T-helper 1 cell treated with Interleukin-12 subunit alpha and Interleukin-12 subunit beta and Interleukin-4 antibody, amounts not matched to agents 30 ng/mL and 1 ng/mL, for 36 hours (primary cell): ENCODE data around the gene ERICH4. TPM values are rescaled to one million over a fixed set of nuclear protein-coding genes. Genes with fewer than 3 reads are reported as not detected.
"Not testable (repeated sequence)": the region's sequence is repeated elsewhere in the genome, so short reads cannot be mapped to it uniquely, and the experiment has no call there.

Experiments used
- intact Hi-C: fragments of 100-400 bp; cut with micrococcal nuclease; formaldehyde crosslinking; loops from one replicate; pipeline ENCODE4 v1.15.1; 2024
- total RNA-seq: library from RNA; stranded (reverse); gene quantifications from 2 replicates; pipeline ENCODE4 v1.2.3, GENCODE V29; 2022

Gene ERICH4
- total RNA-seq, 1 donor from 2014 or later: not detected

DNA sequence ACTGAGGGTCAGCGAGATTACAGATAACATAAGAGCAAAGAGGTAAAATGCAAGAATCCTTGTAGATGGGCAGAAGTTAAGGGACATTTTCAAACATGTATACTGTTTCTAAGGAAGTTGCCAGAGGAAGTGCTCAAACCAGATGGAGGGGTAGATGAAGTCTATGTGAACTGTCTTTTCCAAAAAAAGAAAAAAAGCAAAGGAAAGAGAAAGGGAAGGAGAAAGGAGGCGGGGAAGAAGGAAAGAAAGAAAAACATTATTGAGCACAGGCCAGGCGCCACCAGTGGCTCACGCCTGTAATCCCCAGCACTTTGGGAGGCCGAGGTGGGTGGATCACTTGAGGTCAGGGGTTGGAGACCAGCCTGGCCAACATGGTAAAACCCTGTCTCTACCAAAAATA lies 8.5 kb upstream of the ERICH4 start:
- intact Hi-C loops: no loop called here

DNA sequence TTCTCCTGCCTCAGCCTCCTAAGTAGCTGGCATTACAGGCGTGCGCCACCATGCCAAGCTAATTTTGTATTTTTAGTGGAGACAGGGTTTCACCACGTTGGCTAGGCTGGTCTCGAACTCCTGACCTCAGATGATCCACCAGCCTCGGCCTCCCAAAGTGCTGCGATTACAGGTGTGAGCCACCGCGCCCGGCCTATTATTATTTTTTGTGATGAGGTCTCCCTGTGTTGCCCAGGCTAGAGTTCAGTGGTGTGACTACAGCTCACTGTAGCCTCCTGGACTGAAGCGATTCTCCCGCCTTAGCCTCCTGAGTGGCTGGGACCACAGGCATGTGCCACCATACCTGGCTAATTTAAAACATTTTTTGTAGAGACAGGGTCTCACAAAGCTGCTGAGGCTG lies 7.6 kb upstream of the ERICH4 start:
- intact Hi-C loops: not testable (repeated sequence)

DNA sequence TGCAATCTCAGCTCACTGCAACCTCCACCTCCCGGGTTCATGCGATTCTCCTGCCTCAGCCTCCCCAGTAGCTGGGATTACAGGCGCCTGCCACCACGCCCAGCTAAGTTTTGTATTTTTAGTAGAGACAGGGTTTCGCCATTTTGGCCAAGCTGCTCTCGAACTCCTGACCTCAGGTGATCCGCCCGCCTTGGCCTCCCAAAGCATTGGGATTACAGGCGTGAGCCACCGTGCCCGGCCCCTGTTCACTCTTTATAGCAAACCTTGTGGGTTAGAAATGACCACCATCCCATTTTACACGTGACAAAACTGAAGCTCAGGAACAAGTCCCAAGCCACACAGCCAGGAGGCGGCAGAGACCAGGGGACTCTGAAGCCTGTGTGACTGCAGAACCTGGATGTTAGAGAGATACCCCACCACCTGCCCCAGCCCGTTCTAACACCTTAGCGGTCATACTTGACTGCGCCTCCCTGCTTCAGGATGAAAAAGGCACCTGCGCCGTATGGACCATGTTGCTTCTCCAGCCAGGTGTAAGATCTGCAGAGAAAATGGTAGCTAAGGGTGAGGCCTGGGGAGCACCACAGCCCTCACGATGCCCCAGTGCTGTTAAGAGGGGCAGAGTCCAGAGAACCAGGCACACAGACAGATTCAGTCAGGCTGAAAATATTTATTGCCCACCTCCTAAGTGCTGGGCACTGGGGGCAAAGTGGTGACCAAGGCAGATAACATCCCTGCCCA lies 6.9 kb upstream of the ERICH4 start:
- intact Hi-C loops: no loop called here

DNA sequence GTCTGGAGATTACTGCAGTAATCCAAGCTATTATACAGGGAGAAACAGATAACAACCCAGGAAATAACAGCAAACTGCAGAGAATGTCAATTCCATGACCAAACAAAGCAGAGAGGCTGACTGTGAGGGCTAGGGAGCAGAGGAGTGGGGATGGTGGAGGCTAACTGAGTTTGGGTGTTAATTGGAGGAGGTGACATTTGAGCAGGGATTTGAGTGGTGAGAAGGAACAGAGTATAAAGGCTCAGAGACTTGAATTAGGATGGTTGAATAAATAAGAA lies 6.3 kb upstream of the ERICH4 start:
- intact Hi-C loops: no loop called here

DNA sequence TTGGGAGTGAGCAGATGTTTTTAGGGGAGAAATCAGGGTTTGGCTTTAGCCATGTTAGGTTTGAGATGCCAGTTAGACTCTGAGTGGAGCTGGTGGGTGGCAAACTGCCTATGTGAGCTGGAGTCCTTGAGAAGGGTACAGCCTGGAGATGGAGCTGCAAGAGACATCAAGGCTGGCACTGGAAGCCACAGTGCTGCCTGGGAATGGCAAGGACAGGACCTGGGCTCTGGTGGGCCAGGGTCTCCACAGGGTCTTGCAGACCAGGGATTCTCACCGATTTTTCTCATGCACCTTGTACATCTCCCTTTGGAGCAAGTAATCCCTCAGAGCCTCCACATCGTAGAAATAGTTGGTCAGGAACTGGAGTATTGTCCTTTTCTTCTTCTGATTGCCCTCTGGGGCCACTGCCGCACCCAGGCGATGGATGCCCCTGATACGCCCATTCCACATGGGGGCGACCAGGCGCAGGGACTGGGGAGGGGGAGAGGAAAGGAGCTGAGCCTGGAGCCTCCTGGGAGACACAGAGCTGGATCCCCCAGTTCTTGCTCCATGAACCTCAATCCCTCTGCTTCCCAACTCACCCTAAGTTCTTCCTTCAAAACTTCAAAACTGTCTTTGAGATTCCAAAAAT lies 4.9 kb upstream of the ERICH4 start:
- intact Hi-C loops: no loop called here

DNA sequence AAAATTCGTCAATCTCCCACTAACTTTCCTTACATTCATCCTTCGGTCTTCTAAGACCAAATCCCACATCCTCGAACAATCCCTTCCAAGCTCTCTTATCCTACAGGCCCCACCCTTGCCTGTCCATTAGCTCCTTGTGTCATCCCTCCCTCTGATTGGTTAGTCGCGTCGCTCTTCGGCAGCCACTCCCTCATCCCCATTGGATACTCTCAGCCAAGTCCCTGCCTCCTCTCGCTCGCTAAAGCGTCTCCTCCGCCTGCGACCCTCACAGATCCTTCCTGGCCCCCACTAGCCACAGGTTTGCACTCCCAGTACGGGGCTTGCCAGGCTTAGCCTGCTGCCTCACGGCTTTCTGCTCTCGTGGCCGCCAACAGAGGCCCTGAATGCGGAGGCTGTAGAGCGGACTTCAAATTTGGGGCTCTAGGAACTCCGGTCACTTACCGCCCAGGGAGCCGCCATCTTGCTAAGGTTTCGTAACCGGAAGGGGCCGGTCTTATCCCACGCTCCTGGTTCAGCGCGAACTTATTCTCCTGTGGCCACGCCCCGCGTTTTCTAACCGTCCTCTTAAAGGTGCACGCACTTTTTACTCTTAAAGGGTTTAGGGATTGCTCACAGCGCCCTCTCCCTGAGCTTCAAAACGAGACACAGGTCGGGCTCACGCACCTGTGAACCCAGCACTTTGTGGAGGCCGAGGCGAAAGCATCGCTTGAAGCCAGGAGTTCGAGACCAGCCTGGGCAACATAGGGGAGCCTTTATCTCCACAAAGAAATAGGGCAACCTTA lies 3.3 kb upstream of the ERICH4 start, which contains the start of gene DMAC2:
TSS of gene DMAC2 (minus strand) at position 472 of the 782 bp plus-strand sequence. CDS start at position 459, 13 bp downstream.
- intact Hi-C loops: loop anchor here (1.0 to 2.0 kb wide), 10 partner anchors 11 to 235 kb away; partner anchors contain the start of genes B9D2, BCKDHA, CEACAM21 and EXOSC5

DNA sequence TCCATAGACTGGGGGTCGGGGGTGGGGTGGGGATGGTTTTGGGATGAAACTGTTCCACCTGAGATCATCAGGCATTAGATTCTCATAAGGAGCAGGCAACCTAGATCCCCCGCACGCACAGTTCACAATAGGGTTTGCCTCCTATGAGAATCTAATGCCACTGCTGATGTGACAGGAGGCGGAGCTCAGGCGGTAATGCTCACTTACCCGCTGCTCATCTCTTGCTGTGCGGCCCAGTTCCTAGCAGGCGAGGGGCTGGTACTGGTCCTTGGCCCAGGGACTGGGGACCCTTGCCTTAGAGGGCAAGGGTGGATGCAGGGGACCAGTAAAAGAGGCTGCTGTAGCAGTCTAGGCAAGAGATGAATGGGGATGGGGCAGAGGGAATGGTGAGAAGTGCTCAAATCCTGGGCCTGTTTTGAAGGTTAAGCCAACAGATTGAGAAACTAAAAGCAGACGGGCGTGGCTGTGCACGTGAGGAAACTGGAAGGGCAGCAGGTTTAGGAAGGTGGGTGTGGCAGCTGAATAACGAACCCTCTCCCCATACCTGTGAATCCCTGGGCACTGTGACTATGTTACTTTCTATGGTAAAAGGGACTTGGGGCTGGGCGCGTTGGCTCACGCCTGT lies 1.5 kb upstream of the ERICH4 start:
- intact Hi-C loops: loop anchor here (2.0 kb wide), 1 partner anchor 153 kb away; no protein-coding TSS in a partner anchor

DNA sequence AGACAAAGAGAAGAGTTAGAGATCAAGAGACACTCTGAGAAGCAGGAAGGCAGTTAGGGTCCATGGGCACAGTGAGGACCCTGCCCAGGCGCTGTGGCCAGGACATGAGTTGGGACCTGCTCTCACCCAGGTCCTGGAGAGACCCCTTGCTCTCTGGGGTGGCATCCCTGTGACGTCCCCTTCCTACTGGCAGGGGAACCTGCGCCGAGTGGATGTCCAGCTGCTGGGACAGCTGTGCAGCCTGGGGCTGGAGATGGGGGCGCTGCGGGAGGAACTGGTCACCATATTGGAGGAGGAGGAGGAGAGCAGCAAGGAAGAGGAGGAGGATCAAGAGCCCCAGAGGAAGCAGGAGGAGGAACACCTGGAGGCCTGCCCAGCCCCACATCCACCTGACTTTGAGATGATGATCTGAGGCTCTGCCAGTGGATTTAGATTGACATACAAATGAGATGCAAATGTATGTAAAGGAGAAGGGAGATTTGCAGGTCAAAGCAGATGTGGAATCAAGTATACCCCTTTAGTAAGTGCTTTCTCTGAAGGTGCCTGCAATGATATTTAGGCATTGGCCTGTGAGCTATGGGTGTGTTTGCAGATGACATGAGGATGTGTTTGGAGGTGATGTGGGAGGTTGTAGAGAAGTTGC lies 978 bp downstream of the ERICH4 start:
- intact Hi-C loops: no loop called here

DNA sequence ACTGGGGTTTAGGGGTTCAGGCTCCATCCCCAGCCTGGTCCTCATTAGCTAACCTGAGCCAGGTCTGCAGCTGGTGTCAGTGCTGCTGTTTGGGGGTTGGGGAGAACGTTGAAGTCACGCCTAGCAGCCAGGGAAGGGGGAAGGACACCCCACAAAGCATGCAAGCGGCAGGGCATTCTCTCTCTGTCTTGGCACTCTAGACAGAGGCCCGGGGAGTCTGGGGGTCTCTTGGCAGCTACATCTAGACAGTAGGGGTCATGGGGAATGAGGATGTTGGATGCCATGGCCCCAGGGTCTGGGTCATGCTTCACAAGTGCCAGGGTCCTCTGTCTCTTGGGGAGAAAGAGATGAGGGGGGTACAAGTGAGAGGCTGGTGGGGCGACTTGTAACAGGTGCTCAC lies 2.6 kb downstream of the ERICH4 start:
- intact Hi-C loops: no loop called here

DNA sequence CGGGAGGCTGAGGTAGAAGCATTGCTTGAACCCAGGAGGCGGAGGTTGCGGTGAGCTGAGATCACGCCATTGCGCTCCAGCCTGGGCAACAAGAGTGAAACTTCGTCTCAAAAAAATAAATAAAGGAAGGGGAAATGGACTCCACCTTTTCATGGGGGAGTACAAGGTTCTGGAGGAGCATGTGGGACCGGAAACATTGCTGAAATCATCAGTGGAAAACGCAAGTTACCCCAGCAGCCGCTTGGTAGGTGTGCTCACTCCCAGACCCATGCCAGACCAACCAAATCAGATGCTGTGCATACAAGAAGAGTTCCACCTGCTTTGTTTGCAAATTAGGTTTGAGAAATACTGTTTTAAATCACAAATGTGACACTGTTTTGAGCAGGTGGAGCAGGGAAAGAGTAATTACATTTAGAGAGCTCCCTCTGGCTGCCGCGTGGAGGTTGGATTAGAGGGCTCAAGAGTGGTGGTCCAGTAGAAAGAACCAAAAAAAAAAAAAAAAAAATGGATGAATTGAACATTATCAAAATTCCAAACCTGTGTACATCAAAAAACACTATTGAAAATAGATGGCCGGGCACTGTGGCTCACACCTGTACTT lies 4.9 kb downstream of the ERICH4 start:
- intact Hi-C loops: no loop called here

DNA sequence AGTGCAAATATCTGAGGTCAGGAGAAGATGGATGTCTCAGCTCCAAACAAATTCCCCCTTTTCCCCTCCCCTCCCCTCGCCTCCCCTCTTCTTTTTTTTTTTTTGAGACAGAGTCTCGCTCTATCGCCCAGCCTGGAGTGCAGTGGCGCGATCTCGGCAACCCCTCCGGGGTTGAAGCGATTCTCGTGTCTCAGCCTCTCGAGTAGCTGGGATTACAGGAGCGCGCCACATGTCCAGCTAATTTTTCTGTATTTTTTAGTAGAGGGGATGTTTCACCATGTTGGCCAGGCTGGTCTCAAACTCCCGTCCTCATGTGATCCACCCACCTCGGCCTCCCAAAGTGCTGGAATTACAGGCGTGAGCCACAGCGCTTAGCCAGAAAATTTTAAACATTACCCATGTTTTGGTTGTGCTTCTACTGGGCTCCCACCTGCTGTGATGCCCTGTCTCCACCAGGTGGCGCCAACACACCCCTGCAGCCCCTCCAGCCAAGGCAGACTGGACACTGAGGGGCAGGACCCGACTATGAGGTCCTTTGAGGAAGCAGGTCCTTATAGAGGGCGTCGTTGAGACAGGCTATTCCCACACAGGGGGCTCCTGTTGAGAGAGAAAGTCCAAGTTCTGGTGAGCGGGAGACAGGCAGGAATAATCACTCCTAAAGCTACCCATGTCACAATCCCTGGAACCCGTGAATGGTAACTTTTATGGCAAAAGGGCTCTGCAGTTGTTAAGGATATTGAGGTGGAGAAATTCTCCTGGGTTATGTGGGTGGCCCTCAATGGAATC lies 6.3 kb downstream of the ERICH4 start:
- intact Hi-C loops: loop anchor here (1.0 kb wide), 5 partner anchors 88 to 146 kb away; no protein-coding TSS in a partner anchor

DNA sequence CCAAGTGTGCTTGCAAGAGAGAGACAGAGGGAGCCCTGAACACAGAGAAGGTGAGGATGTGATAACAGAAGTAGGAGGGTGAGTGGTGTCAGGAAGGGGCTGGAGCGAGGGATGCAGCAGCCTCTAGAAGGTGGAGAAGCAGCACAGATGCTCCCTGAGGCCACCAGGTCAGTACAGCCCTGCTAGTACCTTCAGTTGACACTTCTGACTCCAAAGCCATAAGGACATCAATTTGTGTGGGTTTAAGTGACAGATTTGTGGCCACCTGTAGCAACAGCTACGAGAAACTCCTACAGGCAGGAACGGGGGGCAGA lies 6.9 kb downstream of the ERICH4 start:
- intact Hi-C loops: loop anchor here (1.0 kb wide), 5 partner anchors 87 to 145 kb away; no protein-coding TSS in a partner anchor

DNA sequence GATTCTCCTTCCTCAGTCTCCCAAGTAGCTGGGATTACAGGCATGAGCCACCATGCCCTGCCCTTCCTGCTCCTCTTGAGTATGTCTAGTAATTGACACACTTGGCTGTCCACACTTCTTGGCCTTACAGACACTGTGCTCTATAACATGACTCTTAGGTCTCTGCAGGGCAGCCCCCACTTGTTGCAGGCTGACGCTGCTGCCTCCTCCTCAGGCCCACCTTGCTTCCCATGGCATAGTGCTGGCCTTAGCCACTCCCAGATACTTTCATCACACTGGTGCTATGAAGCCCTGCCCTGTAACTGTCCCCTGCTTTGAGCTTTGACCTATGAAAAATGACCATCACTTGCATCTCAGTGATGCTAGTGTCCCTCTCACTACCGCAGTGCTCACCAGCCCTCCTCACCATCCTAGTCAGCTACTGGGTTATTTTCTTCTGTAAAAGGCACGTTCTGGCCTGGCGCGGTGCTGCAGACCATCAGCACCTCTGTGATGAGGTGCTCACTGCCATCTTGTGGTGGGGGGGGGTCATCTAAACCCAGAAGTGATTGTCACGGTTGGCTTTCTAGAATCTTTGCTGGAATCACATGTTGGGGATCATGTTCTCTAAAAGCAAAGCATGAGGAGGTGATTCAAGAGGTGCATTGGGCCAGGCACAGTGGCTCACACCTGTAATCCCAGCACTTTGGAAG lies 9.8 kb downstream of the ERICH4 start:
- intact Hi-C loops: no loop called here

DNA sequence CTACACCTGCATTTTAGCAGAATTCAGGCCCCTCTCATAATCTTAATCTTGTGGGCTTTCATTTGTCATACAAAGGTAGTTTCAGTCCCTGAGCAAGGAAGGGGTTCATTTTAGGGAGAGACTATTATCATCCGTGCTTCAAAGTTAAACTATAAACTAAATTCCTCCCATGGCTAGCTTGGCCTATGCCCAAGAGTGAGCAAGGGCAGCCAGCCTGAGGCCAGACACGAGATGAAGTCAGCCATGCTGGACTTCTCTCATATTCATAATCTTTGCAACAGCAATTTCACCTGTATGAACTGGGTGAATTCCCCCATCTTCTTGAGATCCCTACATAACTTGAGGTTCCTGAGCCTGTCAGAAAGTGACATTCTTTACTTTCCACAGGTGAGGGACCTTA lies 13.0 kb downstream of the ERICH4 start:
- intact Hi-C loops: loop anchor here (2.0 kb wide), 1 partner anchor 75 kb away; no protein-coding TSS in a partner anchor

DNA sequence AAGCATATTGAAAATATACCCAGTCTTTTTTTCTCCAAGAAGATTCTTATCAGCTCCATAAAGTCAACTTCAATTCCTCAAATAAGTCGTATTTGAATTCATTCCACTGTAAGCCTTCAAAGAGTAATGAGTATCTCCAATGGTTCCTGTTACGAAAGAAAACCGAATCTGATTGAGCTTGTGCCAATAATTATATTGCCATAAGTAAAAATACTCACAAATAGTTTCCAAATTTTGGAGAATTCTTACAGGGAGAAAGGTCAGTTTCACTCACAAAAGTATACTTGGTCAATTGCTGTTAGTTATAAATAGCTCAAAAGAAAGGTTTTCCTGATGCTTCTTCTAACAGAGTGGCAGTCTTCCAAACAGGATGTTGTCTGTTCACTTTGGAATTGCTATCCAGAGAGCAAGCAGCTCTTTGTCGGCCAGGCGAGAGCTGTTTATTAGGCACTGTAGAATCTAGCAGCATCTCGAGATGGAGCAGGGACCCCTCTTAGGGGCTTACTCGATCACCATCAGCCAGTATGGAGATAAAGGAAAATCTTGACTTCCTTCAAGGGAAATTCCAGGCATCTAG lies 13.5 kb downstream of the ERICH4 start:
- intact Hi-C loops: loop anchor here (2.0 kb wide), 1 partner anchor 74 kb away; no protein-coding TSS in a partner anchor

DNA sequence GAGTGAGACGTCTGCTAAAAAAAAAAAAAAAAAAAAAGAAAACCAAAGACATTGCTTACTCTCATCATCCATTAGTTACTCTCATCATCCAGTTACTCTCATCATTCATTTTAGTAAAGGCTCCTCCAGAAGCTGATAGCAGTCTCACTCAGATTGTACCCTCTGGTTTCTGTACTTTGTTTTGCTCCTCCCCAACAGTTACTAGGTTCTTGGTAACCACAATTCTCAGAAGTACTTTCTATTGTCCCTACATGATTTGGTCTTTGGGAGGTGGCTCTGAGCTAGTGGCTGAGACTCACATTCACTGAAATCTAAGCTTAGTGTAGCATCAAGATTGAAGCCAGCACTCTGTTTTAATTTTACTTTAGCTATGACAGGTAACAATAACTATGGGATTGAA lies 14.3 kb downstream of the ERICH4 start:
- intact Hi-C loops: loop anchor here (2.0 kb wide), 1 partner anchor 74 kb away; no protein-coding TSS in a partner anchor

DNA sequence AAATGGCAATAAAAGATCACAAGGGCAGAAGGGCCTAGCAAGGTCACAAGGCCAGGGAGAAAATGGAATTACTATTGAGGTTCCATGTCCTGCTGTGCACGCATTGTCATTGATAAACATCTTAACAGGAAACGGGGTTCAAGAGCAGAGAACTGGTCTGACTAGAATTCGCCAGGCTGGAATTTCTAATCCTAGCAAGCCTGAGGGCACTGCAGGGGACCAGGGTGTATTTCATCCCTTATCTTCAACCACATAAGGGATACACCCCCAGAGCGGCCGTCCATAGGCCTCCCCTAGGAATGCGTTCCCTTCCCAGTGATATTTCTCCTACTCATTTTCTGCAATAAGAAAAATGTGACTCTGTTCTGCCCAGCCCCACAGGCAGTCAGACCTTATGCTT lies 19.5 kb downstream of the ERICH4 start:
- intact Hi-C loops: no loop called here

DNA sequence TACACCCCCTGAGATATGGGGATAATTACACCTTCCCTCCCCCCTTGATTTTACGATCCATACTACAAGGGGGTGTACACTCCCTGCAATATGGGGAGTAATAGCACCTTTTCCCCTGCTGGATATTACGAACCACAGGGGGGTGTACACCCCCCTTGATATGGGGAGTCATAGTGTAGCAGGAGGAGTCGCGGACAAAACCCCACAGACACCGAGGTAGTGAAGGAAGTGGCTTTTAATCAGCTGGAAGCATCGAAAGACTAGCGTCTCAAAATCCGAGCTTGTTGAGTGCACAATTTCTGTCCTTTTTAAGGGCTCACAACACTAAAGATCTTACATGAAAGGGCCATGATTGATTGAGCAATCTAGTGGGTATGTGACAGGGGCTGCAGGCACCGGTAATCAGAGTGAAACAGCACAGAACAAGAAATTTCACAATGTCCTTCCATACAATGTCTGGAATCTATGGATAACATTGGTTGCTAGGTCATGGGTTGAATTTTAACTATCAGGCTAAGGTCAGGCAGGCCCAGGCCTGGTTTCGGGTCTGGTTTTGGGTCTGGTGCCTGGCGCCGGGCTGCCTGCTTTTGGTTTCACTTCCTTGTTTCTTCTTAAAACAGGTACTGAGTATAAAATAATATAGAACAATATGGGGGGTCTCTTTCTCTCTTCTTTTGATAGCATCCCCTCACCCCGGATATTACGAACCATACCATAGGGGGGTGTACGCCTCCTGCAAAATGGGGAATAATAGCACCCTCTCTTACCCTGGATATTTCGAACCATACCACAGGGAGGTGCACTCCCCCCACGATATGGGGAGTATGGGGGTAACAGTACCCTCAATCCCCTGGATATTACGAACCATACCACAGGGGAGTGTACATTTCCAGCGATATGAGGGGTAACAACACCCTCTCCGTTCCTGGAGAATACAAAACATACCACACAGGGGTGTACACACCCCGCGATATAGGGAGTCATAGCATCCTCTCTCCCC lies 20.6 kb downstream of the ERICH4 start:
- intact Hi-C loops: not testable (repeated sequence)
